CD4-positive, alpha-beta memory T cell (primary cell): ENCODE measurements around the gene AK9. TPM values are rescaled to one million over a fixed set of nuclear protein-coding genes. Genes with fewer than 3 reads are reported as not detected.

Experiments used
- CTCF ChIA-PET: fragments of 350-600 bp; sonication (Branson Sonifier 250); formaldehyde crosslinking; loops from one replicate; lab custom pipeline; 2021; ENCODE audit warnings: inconsistent platforms; ENCODE audit not compliant: partially characterized antibody; lab: Charles Lee
- POLR2A ChIA-PET: fragments of 350-600 bp; sonication (Branson Sonifier 250); formaldehyde crosslinking; loops from one replicate; lab custom pipeline; 2021; ENCODE audit not compliant: partially characterized antibody; lab: Charles Lee
- DNase-seq, 5 donors: peaks; one replicate each; pipeline versions ENCODE4 v3.0.0 to v3.0.0-alpha.2; 2020 to 2022; ENCODE audit warnings: mixed read lengths in 1 of 5
- H3K27ac ChIP-seq: one replicate; pipeline ENCODE4 v1.7.0; 2013; ENCODE audit warnings: low read depth, low read length
- H3K27me3 ChIP-seq: 2 replicates; pipeline ENCODE4 v1.7.0; 2013; ENCODE audit warnings: mild to moderate bottlenecking, low read length, moderate library complexity; ENCODE audit not compliant: insufficient read depth
- H3K36me3 ChIP-seq: 2 replicates; pipeline ENCODE4 v1.7.0; 2013; ENCODE audit warnings: mild to moderate bottlenecking, low read length, moderate library complexity; ENCODE audit not compliant: insufficient read depth
- H3K4me1 ChIP-seq: 2 replicates; pipeline ENCODE4 v1.7.0; 2013; ENCODE audit warnings: mild to moderate bottlenecking, low read length, moderate library complexity; ENCODE audit not compliant: insufficient read depth
- H3K4me3 ChIP-seq, 2 donors: one replicate each; pipeline ENCODE4 v1.7.0; 2013; ENCODE audit warnings: low read length in 2 of 2, mild to moderate bottlenecking in 1 of 2
- H3K9me3 ChIP-seq, 2 donors: one replicate each; pipeline ENCODE4 v1.7.0; 2013; ENCODE audit warnings: low read length in 2 of 2, control low read depth in 1 of 2; ENCODE audit not compliant: control insufficient read depth in 1 of 2
- H3K27ac Mint-ChIP-seq, 7 donors: one replicate each; pipeline ENCODE4 v1.8.0; 2020 to 2021; ENCODE audit warnings: mixed read lengths in 7 of 7, mild to moderate bottlenecking in 6 of 7, inconsistent platforms in 3 of 7, moderate library complexity in 3 of 7
- H3K27me3 Mint-ChIP-seq, 2 donors: one replicate each; pipeline ENCODE4 v1.8.0; 2020 to 2021; ENCODE audit warnings: mixed read lengths in 2 of 2
- H3K36me3 Mint-ChIP-seq, 2 donors: one replicate each; pipeline ENCODE4 v1.8.0; 2020 to 2021; ENCODE audit warnings: mixed read lengths in 2 of 2, inconsistent platforms in 1 of 2, mild to moderate bottlenecking in 1 of 2
- H3K4me1 Mint-ChIP-seq, 4 donors: one replicate each; pipeline ENCODE4 v1.8.0; 2020 to 2021; ENCODE audit warnings: mixed read lengths in 4 of 4, mild to moderate bottlenecking in 1 of 4
- H3K4me3 Mint-ChIP-seq, 8 donors: one replicate each; pipeline ENCODE4 v1.8.0; 2020 to 2021; ENCODE audit warnings: mixed read lengths in 8 of 8, mild to moderate bottlenecking in 7 of 8, moderate library complexity in 6 of 8, inconsistent platforms in 3 of 8
- H3K9me3 Mint-ChIP-seq, 8 donors: one replicate each; pipeline ENCODE4 v1.8.0; 2020 to 2021; ENCODE audit warnings: mixed read lengths in 8 of 8, mild to moderate bottlenecking in 5 of 8, inconsistent platforms in 3 of 8, moderate library complexity in 1 of 8
- intact Hi-C: fragments of 100-400 bp; cut with micrococcal nuclease; formaldehyde crosslinking; loops from one replicate; pipeline ENCODE4 v1.15.1; 2023
- polyA plus RNA-seq, 2 donors: library from polyadenylated mRNA; unstranded; fragments of 300-500 nt; fragmentation: Illumina TruSeq; gene quantifications; one replicate each; pipeline ENCODE4 v1.2.3, GENCODE V29; 2021
- total RNA-seq, 2 experiments: library from RNA; stranded (reverse); gene quantifications; one replicate each; pipeline ENCODE4 v1.2.3, GENCODE V29; 2021

Gene AK9
- total and polyA plus RNA-seq, 4 experiments from 2014 or later = 5.1 to 18.4 (median 12.5) TPM

- no peaks in the 10 kb centered on the region for H3K4me1 ChIP-seq
- intact Hi-C loops = no loop called here
- peaks cover 2 to 5% of the 10 kb centered on the region in 2 donors for H3K36me3 Mint-ChIP-seq
- H3K27me3 Mint-ChIP-seq = no peaks in the 10 kb centered on the region
- no peak overlapping the region for H3K4me3 ChIP-seq
- H3K27ac Mint-ChIP-seq = peak overlapping the region in 1 of 7 donors; percentile 1
- H3K9me3 Mint-ChIP-seq = no peaks in the 10 kb centered on the region
- no peak overlapping the region for H3K27ac ChIP-seq
- ChIA-PET POLR2A (no interaction called here), CTCF (interaction anchor here (0.9 to 6.9 kb wide), 5 partner anchors 9 to 689 kb away, joined by 3 to 115 read pairs (median 5); partner anchors contain the start of genes AK9 and FIG4)
- H3K4me3 Mint-ChIP-seq = peak overlapping the region in 1 of 8 donors; percentile 13
- no peaks in the 10 kb centered on the region for H3K9me3 ChIP-seq
- DNase-seq = no peak
- H3K27me3 ChIP-seq = no peaks in the 10 kb centered on the region
- H3K36me3 ChIP-seq = no peaks in the 10 kb centered on the region
- peaks cover 8 to 12% (median 10%) of the 10 kb centered on the region in 4 donors for H3K4me1 Mint-ChIP-seq
Measured at GRCh38 chr6:109701774-109702173, 10.8 kb upstream of the AK9 start.

- no peaks in the 10 kb centered on the region for H3K4me1 ChIP-seq
- Mint-ChIP-seq H3K27ac (no peak overlapping the region), H3K4me1 (peaks cover 7 to 10% (median 8%) of the 10 kb centered on the region in 4 donors), H3K9me3 (no peaks in the 10 kb centered on the region), H3K4me3 (no peak overlapping the region), H3K36me3 (peaks cover 2 to 9% of the 10 kb centered on the region in 2 donors), H3K27me3 (no peaks in the 10 kb centered on the region)
- ChIA-PET CTCF (interaction anchor here (2.0 to 6.9 kb wide), 3 partner anchors 10 to 690 kb away, joined by 4 to 115 read pairs (median 51); partner anchors contain the start of genes AK9 and FIG4), POLR2A (interaction anchor here (1.0 kb wide), 1 partner anchor 10 kb away, joined by 3 read pairs; the partner anchor contains the start of genes AK9 and FIG4)
- H3K9me3 ChIP-seq = no peaks in the 10 kb centered on the region
- H3K27ac ChIP-seq = no peak overlapping the region
- H3K36me3 ChIP-seq = no peaks in the 10 kb centered on the region
- H3K4me3 ChIP-seq = no peak overlapping the region
- DNase-seq = no peak
- no peaks in the 10 kb centered on the region for H3K27me3 ChIP-seq
- intact Hi-C loops = no loop called here
Measured at GRCh38 chr6:109701221-109701620, 10.2 kb upstream of the AK9 start.

GRCh38 chr6:109696355-109696754 lies 5.4 kb upstream of the AK9 start:
- Mint-ChIP-seq H3K4me3 (no peak overlapping the region), H3K36me3 (peaks cover 8 to 13% of the 10 kb centered on the region in 2 donors), H3K4me1 (peaks cover 10 to 19% (median 16%) of the 10 kb centered on the region in 4 donors), H3K9me3 (no peaks in the 10 kb centered on the region), H3K27ac (peak overlapping the region in 1 of 7 donors; percentile 54), H3K27me3 (no peaks in the 10 kb centered on the region)
- no peak overlapping the region for H3K4me3 ChIP-seq
- no peak for DNase-seq
- H3K27ac ChIP-seq = no peak overlapping the region
- H3K36me3 ChIP-seq = no peaks in the 10 kb centered on the region
- intact Hi-C loops = loop anchor here (10.0 kb wide), 3 partner anchors 102 to 1622 kb away; partner anchors contain the start of gene OSTM1
- H3K4me1 ChIP-seq = peaks cover 21% of the 10 kb centered on the region
- ChIA-PET POLR2A (interaction anchor here (1.6 kb wide), 1 partner anchor 313 kb away, joined by 4 read pairs; the partner anchor contains the start of gene CD164), CTCF (interaction anchor here (0.6 to 3.3 kb wide), 6 partner anchors 9 to 509 kb away, joined by 3 to 23 read pairs (median 4); no protein-coding TSS in a partner anchor)
- no peaks in the 10 kb centered on the region for H3K9me3 ChIP-seq
- H3K27me3 ChIP-seq = no peaks in the 10 kb centered on the region

GRCh38 chr6:109695468-109695867 lies 4.5 kb upstream of the AK9 start:
- Histone ChIP-seq H3K4me1 (peaks cover 21% of the 10 kb centered on the region), H3K4me3 (no peak overlapping the region), H3K27me3 (no peaks in the 10 kb centered on the region), H3K9me3 (no peaks in the 10 kb centered on the region), H3K36me3 (no peaks in the 10 kb centered on the region), H3K27ac (no peak overlapping the region)
- Mint-ChIP-seq H3K9me3 (no peaks in the 10 kb centered on the region), H3K4me1 (peaks cover 10 to 25% (median 19%) of the 10 kb centered on the region in 4 donors), H3K27me3 (peaks cover 0 to 2% of the 10 kb centered on the region in 2 donors), H3K36me3 (peaks cover 13 to 14% of the 10 kb centered on the region in 2 donors), H3K27ac (no peak overlapping the region), H3K4me3 (no peak overlapping the region)
- intact Hi-C loops = loop anchor here (10.0 kb wide), 3 partner anchors 101 to 1621 kb away; partner anchors contain the start of gene OSTM1
- POLR2A ChIA-PET = no interaction called here
- no peak for DNase-seq
- CTCF ChIA-PET = interaction anchor here (0.7 to 3.3 kb wide), 3 partner anchors 9 to 508 kb away, joined by 5 to 23 read pairs (median 5); no protein-coding TSS in a partner anchor

- no peak for DNase-seq
- H3K4me1 Mint-ChIP-seq = peaks cover 10 to 29% (median 23%) of the 10 kb centered on the region in 4 donors
Measured at GRCh38 chr6:109693111-109693510, 2.1 kb upstream of the AK9 start.

GRCh38 chr6:109690373-109690736 lies 647 bp downstream of the AK9 start:
- H3K36me3 ChIP-seq = no peaks in the 10 kb centered on the region
- Mint-ChIP-seq H3K4me1 (peaks cover 12 to 29% (median 20%) of the 10 kb centered on the region in 4 donors), H3K27ac (peak overlapping the region; percentile 93 to 99 (median 97)), H3K27me3 (peaks cover 0 to 2% of the 10 kb centered on the region in 2 donors), H3K4me3 (peak overlapping the region; percentile 95 to 100 (median 99)), H3K9me3 (no peaks in the 10 kb centered on the region), H3K36me3 (peaks cover 0 to 9% of the 10 kb centered on the region in 2 donors)
- H3K27me3 ChIP-seq = no peaks in the 10 kb centered on the region
- intact Hi-C loops = loop anchor here (1.0 to 10.0 kb wide), 8 partner anchors 96 to 1792 kb away; partner anchors contain the start of genes OSTM1, PPIL6, REV3L and SMPD2
- no peaks in the 10 kb centered on the region for H3K9me3 ChIP-seq
- ChIA-PET CTCF (interaction anchor here (0.6 to 3.9 kb wide), 6 partner anchors 10 to 502 kb away, joined by 3 to 25 read pairs (median 5); partner anchors contain the start of gene CD164), POLR2A (interaction anchor here (1.0 to 2.6 kb wide), 14 partner anchors 10 to 1131 kb away, joined by 3 to 24 read pairs (median 6); partner anchors contain the start of genes CD164, CDC40, PPIL6 and SESN1)
- H3K27ac ChIP-seq = peak overlapping the region; percentile 74
- H3K4me1 ChIP-seq = peaks cover 26% of the 10 kb centered on the region
- peak overlapping the region; percentile 87 to 89 for H3K4me3 ChIP-seq
- peak; percentile 39 to 65 (median 50) for DNase-seq

More at GRCh38 chr6:109693111-109693510, 2.1 kb upstream of the AK9 start:
- H3K4me3 Mint-ChIP-seq = peak overlapping the region in 2 of 8 donors; percentile 13 to 29
- intact Hi-C loops = loop anchor here (5.0 to 10.0 kb wide), 4 partner anchors 98 to 1618 kb away; partner anchors contain the start of gene OSTM1
- no peaks in the 10 kb centered on the region for H3K36me3 ChIP-seq
- peaks cover 26% of the 10 kb centered on the region for H3K4me1 ChIP-seq
- peaks cover 0 to 2% of the 10 kb centered on the region in 2 donors for H3K27me3 Mint-ChIP-seq
- H3K36me3 Mint-ChIP-seq = peaks cover 13 to 15% of the 10 kb centered on the region in 2 donors
- POLR2A ChIA-PET = no interaction called here
- H3K9me3 Mint-ChIP-seq = no peaks in the 10 kb centered on the region
- H3K27ac Mint-ChIP-seq = peak overlapping the region in 1 of 7 donors; percentile 9
- no peak overlapping the region for H3K27ac ChIP-seq
- no peak overlapping the region for H3K4me3 ChIP-seq
- H3K27me3 ChIP-seq = no peaks in the 10 kb centered on the region
- CTCF ChIA-PET = interaction anchor here (0.7 to 2.2 kb wide), 3 partner anchors 9 to 347 kb away, joined by 3 to 7 read pairs (median 5); no protein-coding TSS in a partner anchor
- H3K9me3 ChIP-seq = no peaks in the 10 kb centered on the region

GRCh38 chr6:109687271-109687761 lies 3.7 kb downstream of the AK9 start:
- H3K9me3 Mint-ChIP-seq = peaks cover 0 to 2% (median 0%) of the 10 kb centered on the region in 8 donors
- Histone ChIP-seq H3K27me3 (no peaks in the 10 kb centered on the region), H3K27ac (no peak overlapping the region), H3K4me3 (no peak overlapping the region), H3K9me3 (no peaks in the 10 kb centered on the region), H3K36me3 (no peaks in the 10 kb centered on the region), H3K4me1 (peaks cover 15% of the 10 kb centered on the region)
- H3K4me3 Mint-ChIP-seq = no peak overlapping the region
- H3K4me1 Mint-ChIP-seq = peaks cover 9 to 23% (median 16%) of the 10 kb centered on the region in 4 donors
- peaks cover 0 to 2% of the 10 kb centered on the region in 2 donors for H3K27me3 Mint-ChIP-seq
- DNase-seq = no peak
- peak overlapping the region in 1 of 7 donors; percentile 24 for H3K27ac Mint-ChIP-seq
- ChIA-PET CTCF (no interaction called here), POLR2A (interaction anchor here (1.2 kb wide), 2 partner anchors 242 to 305 kb away, joined by 3 read pairs; partner anchors contain the start of gene CD164)
- peaks cover 0 to 9% of the 10 kb centered on the region in 2 donors for H3K36me3 Mint-ChIP-seq
- intact Hi-C loops = no loop called here
